Prostate gland (tissue), 2 donors: ENCODE measurements around the gene GRM8.

Experiments used
- CTCF ChIP-seq, 4 experiments: fragments of 200-600 bp in 2 of 4; fragments of 450-650 bp in 2 of 4; sonication (generic) in 2 of 4; IDR thresholded peaks; 1 replicate in 3 of 4; 2 replicates in 1 of 4; pipeline ENCODE4 v1.5.1; 2016 to 2019; ENCODE audit warnings: antibody characterized with exemption in 4 of 4, mild to moderate bottlenecking in 2 of 4, moderate library complexity in 2 of 4
- POLR2A ChIP-seq: fragments of 450-650 bp; IDR thresholded peaks from one replicate; pipeline ENCODE4 v1.6.1; 2016; ENCODE audit warnings: antibody characterized with exemption, mild to moderate bottlenecking

GRCh38 chr7:126411821-126412383 is 840.8 kb downstream of the GRM8 start:
- no peak for TF ChIP-seq POLR2A
- TF ChIP-seq CTCF (IDR thresholded peaks at IDR 0.05), result no peak
